C1 segment of cervical spinal cord (tissue), 14 donors: ENCODE measurements around the gene PRRT1B.

ENCODE experiments used
- DNase-seq, 14 donors: peaks; one replicate each; lab custom pipeline; 2025; lab: John Stamatoyannopoulos, UW

Gene PRRT1B

DNA sequence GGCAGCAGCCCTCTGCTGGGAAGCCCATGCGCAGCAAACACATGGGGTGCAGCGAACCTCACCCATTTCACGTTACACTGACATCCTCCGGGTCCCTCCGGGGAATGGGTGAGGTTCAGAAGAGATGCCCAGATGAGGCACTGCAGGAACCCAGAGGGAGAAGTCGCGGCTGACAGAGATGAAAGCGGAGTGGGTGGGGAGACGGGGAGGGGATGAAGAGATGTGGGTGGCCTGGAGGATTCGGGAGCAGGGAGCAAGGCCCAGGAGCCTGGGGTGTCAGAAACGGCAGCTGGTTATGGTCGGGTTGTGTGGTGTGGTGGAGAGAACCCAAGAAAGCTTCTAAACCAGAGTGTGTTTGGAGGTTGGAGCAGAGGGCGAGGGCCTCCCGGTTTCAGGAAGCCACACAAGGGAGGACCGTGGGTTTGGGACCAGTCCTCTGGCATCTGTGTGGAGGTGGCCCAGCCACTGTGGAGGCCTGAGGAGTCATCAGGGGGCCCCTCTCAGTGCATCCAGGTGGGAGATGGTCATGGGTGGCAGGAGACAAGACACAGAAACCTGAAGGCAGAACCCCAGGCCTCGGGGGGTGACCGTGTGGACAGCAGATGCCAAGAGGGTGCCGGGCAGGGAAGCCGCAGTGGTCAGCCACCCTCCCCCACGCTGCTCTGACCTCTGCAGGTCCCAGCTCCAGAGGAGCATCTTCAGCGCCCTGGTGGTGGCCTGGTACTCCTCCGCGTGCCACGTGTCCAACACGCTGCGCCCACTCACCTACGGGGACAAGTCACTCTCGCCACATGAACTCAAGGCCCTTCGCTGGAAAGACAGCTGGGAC is 22.9 kb upstream of the PRRT1B start:
- DNase-seq: no peak

DNA sequence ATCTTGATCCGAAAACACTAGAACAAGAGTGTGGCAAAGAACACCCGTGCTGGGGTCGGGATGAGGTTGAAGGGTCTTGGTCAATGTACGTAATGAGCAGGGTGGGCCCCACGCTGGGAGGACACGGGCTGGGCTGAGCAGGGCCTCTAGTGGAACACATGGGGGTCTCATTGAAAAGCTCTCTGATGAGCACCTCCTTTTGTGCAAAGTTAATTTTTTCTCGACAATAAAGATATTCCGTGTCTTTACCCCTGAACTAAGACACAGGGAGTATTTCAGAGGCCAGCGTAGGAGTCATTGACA is 22.3 kb upstream of the PRRT1B start:
- DNase-seq: no peak

DNA sequence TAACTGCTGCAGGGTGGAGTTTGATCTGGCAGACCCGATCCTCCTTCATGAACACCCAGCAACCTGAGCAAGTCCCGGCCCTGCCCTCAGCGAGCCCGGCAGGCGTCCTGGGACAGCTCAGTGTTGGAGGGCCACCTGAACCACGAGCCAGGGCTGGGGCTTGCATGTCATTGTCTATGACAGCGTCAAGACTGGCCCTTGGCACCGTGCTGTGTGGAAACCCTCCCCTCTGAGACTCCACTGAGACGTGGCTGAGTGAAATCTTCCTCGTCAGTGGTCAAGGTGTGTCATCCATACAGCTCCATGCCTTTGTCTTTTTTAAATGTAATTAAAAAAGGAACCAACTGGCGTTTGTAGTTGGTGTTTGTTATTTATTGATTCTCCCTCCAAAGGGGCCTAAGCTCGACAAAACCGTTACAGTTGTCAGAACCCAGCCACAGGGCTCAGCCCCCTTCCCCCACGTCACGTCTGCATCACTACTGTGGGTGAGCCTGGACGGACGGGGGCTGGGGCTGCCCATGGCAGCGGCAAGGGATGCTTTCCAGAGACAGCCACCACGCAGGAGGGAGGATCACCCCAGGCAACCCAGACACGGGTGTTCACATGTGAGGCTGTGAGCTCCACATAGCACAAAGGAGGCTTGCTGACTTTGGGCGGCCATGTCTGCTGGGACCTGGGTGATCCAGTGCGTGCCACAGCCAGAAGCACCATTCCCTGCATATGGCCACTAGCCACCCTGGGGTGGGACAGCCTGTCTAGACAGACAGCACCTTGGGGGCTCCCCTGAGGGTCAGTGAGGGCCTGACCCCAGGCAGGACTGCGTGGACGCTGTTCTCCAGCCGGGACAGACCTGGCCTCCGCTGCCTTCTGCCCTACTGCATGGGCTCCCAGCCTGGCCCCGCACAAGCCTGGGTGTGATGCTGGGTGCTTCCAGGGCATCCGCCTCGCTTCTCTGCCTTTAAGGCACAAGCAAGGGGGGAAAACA is 21.6 kb upstream of the PRRT1B start:
- DNase-seq: no peak

DNA sequence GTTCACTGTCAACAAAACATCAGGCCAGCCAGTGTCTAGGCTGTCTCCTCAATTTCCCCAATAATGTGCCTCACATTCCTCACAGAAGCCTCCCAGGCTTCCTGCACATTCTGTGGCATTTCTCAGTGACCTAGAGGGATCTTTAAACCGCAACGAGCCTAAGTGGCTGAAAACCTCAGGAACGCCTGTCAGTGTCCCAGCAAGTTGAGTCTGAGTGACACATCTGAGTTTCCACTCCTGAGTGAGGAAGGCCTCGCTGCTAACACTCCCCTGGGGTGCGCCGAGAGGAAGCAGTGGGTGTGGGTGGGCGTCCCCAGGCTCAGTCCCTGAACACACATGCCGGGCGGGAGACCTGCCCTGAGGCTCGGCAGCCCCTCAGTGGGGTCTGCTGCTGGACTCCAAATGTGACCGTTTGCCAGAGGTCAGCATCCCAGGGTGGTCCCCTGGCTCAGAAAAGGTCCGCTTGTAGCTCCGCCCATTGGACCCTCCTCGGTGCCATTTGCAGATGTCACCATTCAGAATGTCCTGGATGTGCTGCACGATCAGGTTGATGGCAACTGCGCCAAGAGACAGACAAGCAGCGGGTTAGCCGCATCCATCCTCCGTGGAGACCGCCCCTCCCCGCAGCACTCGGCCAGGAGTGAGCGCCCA is 20.5 kb upstream of the PRRT1B start:
- no peak for DNase-seq

- DNase-seq: peak in 10 of 14 donors; percentile 22 to 70 (median 31)
Observed at GRCh38 chr9:131525643-131526565, 19.4 kb upstream of the PRRT1B start.

DNA sequence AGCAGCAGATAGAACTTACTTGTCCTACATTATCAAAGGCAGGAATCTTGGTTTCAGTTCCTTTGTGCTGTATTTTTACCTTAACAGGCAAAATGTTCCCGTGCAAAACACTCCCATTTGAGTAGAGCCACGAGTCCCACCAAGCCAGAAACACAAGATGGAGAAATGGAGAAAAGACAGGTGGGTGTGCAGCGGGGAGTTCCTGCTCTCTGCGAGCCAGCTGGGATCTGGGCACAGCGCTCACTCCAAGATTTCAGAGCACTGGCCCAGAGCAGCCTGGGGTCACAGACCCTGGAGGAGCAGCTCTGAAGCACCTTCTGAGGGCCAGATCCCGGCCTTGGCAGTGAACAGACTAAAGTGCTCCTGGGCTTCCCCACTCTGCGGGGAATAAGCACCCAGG is 17.1 kb upstream of the PRRT1B start:
- peak in 1 of 14 donors; percentile 83 for DNase-seq

DNA sequence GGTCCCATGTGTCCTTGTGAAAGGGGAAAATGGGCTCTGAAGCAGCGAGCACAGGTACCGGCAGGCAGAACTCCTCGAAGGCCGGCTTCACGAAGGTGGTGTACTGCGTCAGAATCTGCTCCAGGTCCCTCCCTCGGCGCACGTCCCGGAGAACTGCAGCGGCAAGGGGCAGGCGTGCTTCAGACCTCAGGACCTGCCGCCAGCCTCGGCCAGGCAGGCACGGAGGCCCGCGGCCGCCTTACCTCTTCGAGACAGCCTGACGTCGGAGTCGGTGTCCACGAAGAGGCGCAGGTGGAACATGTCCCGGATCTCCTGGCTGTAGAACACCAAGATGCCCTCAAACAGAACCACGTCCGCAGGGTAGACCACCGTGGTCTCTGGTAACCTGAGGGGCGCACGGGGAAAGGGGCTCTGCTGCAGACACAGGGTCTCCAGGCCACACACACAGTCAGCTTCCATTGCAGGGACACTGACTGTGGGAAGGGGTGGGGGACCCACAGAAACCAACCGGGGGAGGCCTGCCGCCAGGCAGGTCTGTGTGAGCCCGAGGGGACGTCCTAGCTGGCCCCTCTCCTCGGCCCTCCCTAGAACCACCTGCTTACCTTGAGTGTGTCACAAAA is 16.3 kb upstream of the PRRT1B start:
- no peak for DNase-seq

GRCh38 chr9:131529597-131530545 is 15.5 kb upstream of the PRRT1B start:
- no peak for DNase-seq

- DNase-seq: peak in 3 of 14 donors; percentile 16 to 38 (median 27)
Observed at GRCh38 chr9:131530546-131530919, 14.8 kb upstream of the PRRT1B start.

GRCh38 chr9:131530920-131531832 is 14.1 kb upstream of the PRRT1B start, which contains the start of gene UCK1:
Gene UCK1, minus strand, starts transcription at chr9:131531263. Its CDS starts 89 bp downstream, at chr9:131531174.
- DNase-seq: peak; percentile 20 to 89 (median 76)

GRCh38 chr9:131534721-131535237 is 10.5 kb upstream of the PRRT1B start:
- DNase-seq: no peak

DNA sequence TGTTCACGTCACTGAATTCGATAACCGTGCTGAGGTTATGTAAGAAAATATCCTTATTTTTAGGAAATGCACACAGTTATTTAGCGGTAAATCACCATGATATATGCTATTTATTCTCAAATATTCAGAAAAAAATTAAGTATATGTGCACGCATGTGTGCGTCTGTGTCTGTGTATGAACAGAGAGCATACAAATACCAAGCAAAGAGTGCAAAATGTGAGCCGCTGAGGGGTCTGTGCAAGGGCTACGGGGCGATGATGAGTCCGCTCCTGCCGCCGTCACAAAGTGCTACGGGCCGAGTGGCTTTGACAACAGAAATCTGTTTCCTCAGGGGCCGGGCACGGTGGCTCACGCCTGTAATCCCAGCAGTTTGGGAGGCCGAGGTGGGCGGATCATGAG is 7.4 kb upstream of the PRRT1B start:
- no peak for DNase-seq

GRCh38 chr9:131539223-131539923 is 6.0 kb upstream of the PRRT1B start:
- DNase-seq: no peak

GRCh38 chr9:131543141-131543540 is 2.2 kb upstream of the PRRT1B start:
- DNase-seq: no peak

DNA sequence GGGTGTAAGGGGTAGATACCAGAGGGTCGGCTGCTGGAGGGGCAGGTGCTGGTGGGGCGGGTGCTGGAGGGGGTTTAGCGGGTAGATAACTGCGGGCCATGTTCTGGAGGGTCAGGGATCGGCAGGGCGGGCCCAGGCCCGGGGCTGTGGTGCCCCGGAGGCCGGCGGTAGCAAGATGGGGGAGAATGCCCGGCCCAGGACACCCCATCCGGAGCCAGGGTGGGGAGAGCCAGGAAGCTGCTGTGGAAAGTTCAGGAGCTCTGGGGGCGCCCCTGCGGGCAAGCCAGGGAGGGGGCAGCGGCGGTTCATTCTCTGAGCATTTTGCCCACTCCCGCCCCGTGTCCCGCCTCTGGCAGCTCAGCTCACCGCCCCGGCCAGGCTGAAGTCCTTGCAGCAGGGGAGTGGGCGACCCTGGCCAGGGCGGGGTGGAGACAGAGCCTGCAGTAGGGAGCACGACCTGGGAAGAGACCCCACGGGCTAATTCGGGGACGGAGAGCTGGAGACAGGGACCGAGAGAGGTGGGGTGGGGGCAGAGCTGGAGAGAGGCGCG is 538 bp downstream of the PRRT1B start:
- no peak for DNase-seq

DNA sequence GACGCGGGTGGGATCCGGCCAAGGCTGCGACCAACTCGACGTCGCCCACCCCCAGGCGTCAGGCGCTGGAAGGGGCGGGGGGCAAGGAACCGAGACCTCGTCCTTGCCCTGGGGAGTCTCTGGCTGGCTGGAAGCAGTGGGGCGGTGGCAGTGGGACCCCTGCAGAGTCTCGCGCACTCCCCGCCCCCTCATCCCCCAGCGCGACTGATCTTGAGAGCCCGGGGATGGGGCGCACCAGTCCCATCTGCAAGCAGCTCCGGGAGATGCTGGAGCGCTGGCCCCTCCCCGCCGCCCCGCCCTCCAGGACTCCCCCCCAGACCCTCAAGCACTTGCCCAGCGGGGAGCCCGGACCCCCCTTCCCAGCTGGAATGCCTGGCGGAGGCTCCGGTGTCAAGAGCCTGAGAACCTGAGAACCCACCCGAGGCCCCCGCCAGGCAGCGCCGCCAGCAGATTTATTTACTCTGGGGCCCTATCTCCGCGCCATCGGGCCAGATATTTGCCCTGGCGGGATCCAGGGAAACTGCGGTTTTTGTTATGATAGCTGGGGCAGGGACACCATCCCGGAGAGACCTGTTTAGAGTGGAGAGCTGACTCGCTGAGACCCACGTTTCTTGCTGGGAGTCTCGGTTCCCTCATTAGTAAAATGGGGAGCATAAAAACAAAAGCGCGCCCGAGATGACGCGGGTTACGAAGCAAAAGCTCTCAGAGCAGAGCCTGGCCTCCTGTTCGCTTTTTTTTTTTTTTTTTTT is 1.2 kb downstream of the PRRT1B start:
- DNase-seq: no peak
